Raji (cell line): ENCODE data around the gene UBTD1.

Source experiments
- POLR2A ChIP-seq: IDR thresholded peaks from 2 replicates; pipeline ENCODE4 v1.6.1; 2011; ENCODE audit warnings: low read depth, low read length, control low read depth; ENCODE audit not compliant: insufficient read depth

Gene UBTD1

GRCh38 chr10:97520978-97521761 lies 22.4 kb downstream of the UBTD1 start:
- TF ChIP-seq POLR2A = no peak

- no peak for TF ChIP-seq POLR2A
Measured at GRCh38 chr10:97522071-97522470, 23.3 kb downstream of the UBTD1 start.

- no peak for TF ChIP-seq POLR2A
Measured at GRCh38 chr10:97522937-97523336, 24.2 kb downstream of the UBTD1 start.

- TF ChIP-seq POLR2A = no peak
Measured at GRCh38 chr10:97525086-97525485, 26.4 kb downstream of the UBTD1 start.

- TF ChIP-seq POLR2A = no peak
Measured at GRCh38 chr10:97525683-97526110, 27.0 kb downstream of the UBTD1 start.

- TF ChIP-seq POLR2A = no peak
Measured at GRCh38 chr10:97529685-97530465, 31.2 kb downstream of the UBTD1 start.

- TF ChIP-seq POLR2A = no peak
Measured at GRCh38 chr10:97531401-97531986, 32.8 kb downstream of the UBTD1 start.

GRCh38 chr10:97532935-97533671 lies 34.4 kb downstream of the UBTD1 start:
- no peak for TF ChIP-seq POLR2A

GRCh38 chr10:97533888-97534287 lies 35.2 kb downstream of the UBTD1 start:
- TF ChIP-seq POLR2A = no peak

- no peak for TF ChIP-seq POLR2A
Measured at GRCh38 chr10:97534746-97535367, 36.1 kb downstream of the UBTD1 start.

- TF ChIP-seq POLR2A = no peak
Measured at GRCh38 chr10:97537186-97537869, 38.6 kb downstream of the UBTD1 start.

GRCh38 chr10:97538411-97538810 lies 39.7 kb downstream of the UBTD1 start:
- TF ChIP-seq POLR2A = no peak

- TF ChIP-seq POLR2A = no peak
Measured at GRCh38 chr10:97538839-97539238, 40.1 kb downstream of the UBTD1 start.

- TF ChIP-seq POLR2A = no peak
Measured at GRCh38 chr10:97539523-97540200, 40.9 kb downstream of the UBTD1 start.
